ENCODE data around the gene MAGI2. TPM values are rescaled to one million over a fixed set of nuclear protein-coding genes. Genes with fewer than 3 reads are reported as not detected.

Gene MAGI2
- total RNA-seq, 1 experiment from 2014 or later: 0.25 TPM

GRCh38 chr7:79410345-79410744 is 43.1 kb downstream of the MAGI2 start:
- CTCF ChIA-PET: no interaction called here

GRCh38 chr7:79407351-79407750 is 46.1 kb downstream of the MAGI2 start:
- Mint-ChIP-seq H3K4me3 (ENCODE audit: unreplicated experiment) (no peak overlapping the region), H3K27me3 (ENCODE audit: insufficient read depth, unreplicated experiment) (no peaks in the 10 kb centered on the region), H3K4me1 (ENCODE audit: low read depth, unreplicated experiment) (no peaks in the 10 kb centered on the region), H3K36me3 (ENCODE audit: insufficient read depth, unreplicated experiment) (no peaks in the 10 kb centered on the region), H3K27ac (ENCODE audit: unreplicated experiment) (no peak overlapping the region), H3K9me3 (ENCODE audit: unreplicated experiment) (no peaks in the 10 kb centered on the region)
- Histone ChIP-seq H3K36me3 (ENCODE audit: control insufficient read depth, insufficient read depth, low read length) (no peaks in the 10 kb centered on the region), H3K4me3 (ENCODE audit: low read depth, low read length) (no peak overlapping the region), H3K9me3 (no peaks in the 10 kb centered on the region), H3K27me3 (replicated peaks; ENCODE audit: control insufficient read depth, insufficient read depth, low read length) (no peaks in the 10 kb centered on the region), H3K4me1 (no peaks in the 10 kb centered on the region)
- ChIA-PET POLR2A (no interaction called here), CTCF (no interaction called here)
- TF ChIP-seq CTCF (IDR thresholded peaks at IDR 0.05; ENCODE audit: insufficient read depth in 1 of 2, low read depth in 1 of 2, low read length in 1 of 2, severe bottlenecking in 1 of 2, unreplicated experiment in 1 of 2): no peak
- intact Hi-C loops (cut with micrococcal nuclease; ENCODE audit: unreplicated experiment): no loop called here
- no TSS peak for BruUV-seq (replicated peaks)
- no peak for DNase-seq

More at GRCh38 chr7:79410345-79410744, 43.1 kb downstream of the MAGI2 start:
- Histone ChIP-seq H3K4me3 (ENCODE audit: low read depth, low read length) (no peak overlapping the region), H3K27me3 (replicated peaks; ENCODE audit: control insufficient read depth, insufficient read depth, low read length) (no peaks in the 10 kb centered on the region), H3K36me3 (ENCODE audit: control insufficient read depth, insufficient read depth, low read length) (no peaks in the 10 kb centered on the region), H3K9me3 (no peaks in the 10 kb centered on the region), H3K4me1 (no peaks in the 10 kb centered on the region)
- no peaks in the 10 kb centered on the region for H3K27me3 Mint-ChIP-seq (ENCODE audit: insufficient read depth, unreplicated experiment)
- H3K4me3 Mint-ChIP-seq (ENCODE audit: unreplicated experiment): no peak overlapping the region
- BruUV-seq (replicated peaks): no TSS peak
- POLR2A ChIA-PET: no interaction called here
- no peak for DNase-seq
- H3K36me3 Mint-ChIP-seq (ENCODE audit: insufficient read depth, unreplicated experiment): no peaks in the 10 kb centered on the region
- no peaks in the 10 kb centered on the region for H3K4me1 Mint-ChIP-seq (ENCODE audit: low read depth, unreplicated experiment)
- no peak for TF ChIP-seq CTCF (IDR thresholded peaks at IDR 0.05; ENCODE audit: insufficient read depth in 1 of 2, low read depth in 1 of 2, low read length in 1 of 2, severe bottlenecking in 1 of 2, unreplicated experiment in 1 of 2)
- H3K9me3 Mint-ChIP-seq (ENCODE audit: unreplicated experiment): no peaks in the 10 kb centered on the region
- no peak overlapping the region for H3K27ac Mint-ChIP-seq (ENCODE audit: unreplicated experiment)
- intact Hi-C loops (cut with micrococcal nuclease; ENCODE audit: unreplicated experiment): no loop called here

GRCh38 chr7:79406371-79406770 is 47.1 kb downstream of the MAGI2 start:
- no TSS peak for BruUV-seq (replicated peaks)
- no peaks in the 10 kb centered on the region for H3K27me3 ChIP-seq (replicated peaks; ENCODE audit: control insufficient read depth, insufficient read depth, low read length)
- no peaks in the 10 kb centered on the region for H3K9me3 Mint-ChIP-seq (ENCODE audit: unreplicated experiment)
- no peak overlapping the region for H3K4me3 ChIP-seq (ENCODE audit: low read depth, low read length)
- intact Hi-C loops (cut with micrococcal nuclease; ENCODE audit: unreplicated experiment): no loop called here
- no peaks in the 10 kb centered on the region for H3K36me3 ChIP-seq (ENCODE audit: control insufficient read depth, insufficient read depth, low read length)
- TF ChIP-seq CTCF (IDR thresholded peaks at IDR 0.05; ENCODE audit: insufficient read depth in 1 of 2, low read depth in 1 of 2, low read length in 1 of 2, severe bottlenecking in 1 of 2, unreplicated experiment in 1 of 2): no peak
- POLR2A ChIA-PET: no interaction called here
- H3K27ac Mint-ChIP-seq (ENCODE audit: unreplicated experiment): no peak overlapping the region
- H3K4me1 ChIP-seq: no peaks in the 10 kb centered on the region
- DNase-seq: no peak
- H3K9me3 ChIP-seq: no peaks in the 10 kb centered on the region
- no peaks in the 10 kb centered on the region for H3K4me1 Mint-ChIP-seq (ENCODE audit: low read depth, unreplicated experiment)
- H3K36me3 Mint-ChIP-seq (ENCODE audit: insufficient read depth, unreplicated experiment): no peaks in the 10 kb centered on the region
- no peak overlapping the region for H3K4me3 Mint-ChIP-seq (ENCODE audit: unreplicated experiment)
- CTCF ChIA-PET: no interaction called here
- no peaks in the 10 kb centered on the region for H3K27me3 Mint-ChIP-seq (ENCODE audit: insufficient read depth, unreplicated experiment)
